ENCODE measurements around the gene APOL6.

APOL6 gene

GRCh38 chr22:35681454-35682052, 33.3 kb downstream of the APOL6 start:
- Mint-ChIP-seq H3K36me3 (ENCODE audit: low read depth) (no peaks in the 10 kb centered on the region), H3K4me1 (peaks cover 26% of the 10 kb centered on the region), H3K4me3 (no peak overlapping the region), H3K27ac (no peak overlapping the region), H3K9me3 (peaks cover 19% of the 10 kb centered on the region), H3K27me3 (ENCODE audit: low read depth, poor library complexity) (peaks cover 4% of the 10 kb centered on the region)
- TF ChIP-seq CTCF (IDR thresholded peaks at IDR 0.05), result no peak
- DNase-seq, result no peak

- no peak for DNase-seq
- peaks cover 18% of the 10 kb centered on the region for H3K9me3 Mint-ChIP-seq
- no peaks in the 10 kb centered on the region for H3K36me3 Mint-ChIP-seq (ENCODE audit: low read depth)
- H3K27ac Mint-ChIP-seq, result no peak overlapping the region
- peaks cover 13% of the 10 kb centered on the region for H3K4me1 Mint-ChIP-seq
- TF ChIP-seq CTCF (IDR thresholded peaks at IDR 0.05), result no peak
- no peak overlapping the region for H3K4me3 Mint-ChIP-seq
- H3K27me3 Mint-ChIP-seq (ENCODE audit: low read depth, poor library complexity), result peaks cover 9% of the 10 kb centered on the region
Measured at GRCh38 chr22:35683560-35683959, 35.3 kb downstream of the APOL6 start.

GRCh38 chr22:35684270-35684700, 36.0 kb downstream of the APOL6 start:
- no peak for DNase-seq
- Mint-ChIP-seq H3K36me3 (ENCODE audit: low read depth) (no peaks in the 10 kb centered on the region), H3K4me1 (peaks cover 13% of the 10 kb centered on the region), H3K4me3 (no peak overlapping the region), H3K9me3 (peaks cover 18% of the 10 kb centered on the region), H3K27me3 (ENCODE audit: low read depth, poor library complexity) (peaks cover 16% of the 10 kb centered on the region), H3K27ac (no peak overlapping the region)
- TF ChIP-seq CTCF (IDR thresholded peaks at IDR 0.05), result no peak

GRCh38 chr22:35684732-35685131, 36.5 kb downstream of the APOL6 start:
- Mint-ChIP-seq H3K27me3 (ENCODE audit: low read depth, poor library complexity) (peaks cover 17% of the 10 kb centered on the region), H3K36me3 (ENCODE audit: low read depth) (no peaks in the 10 kb centered on the region), H3K27ac (no peak overlapping the region), H3K4me3 (no peak overlapping the region), H3K4me1 (peaks cover 13% of the 10 kb centered on the region), H3K9me3 (peaks cover 18% of the 10 kb centered on the region)
- no peak for DNase-seq
- TF ChIP-seq CTCF (IDR thresholded peaks at IDR 0.05), result no peak

- Mint-ChIP-seq H3K36me3 (ENCODE audit: low read depth) (no peaks in the 10 kb centered on the region), H3K4me1 (peaks cover 13% of the 10 kb centered on the region), H3K9me3 (peaks cover 16% of the 10 kb centered on the region), H3K4me3 (no peak overlapping the region), H3K27ac (no peak overlapping the region), H3K27me3 (ENCODE audit: low read depth, poor library complexity) (peaks cover 19% of the 10 kb centered on the region)
- TF ChIP-seq CTCF (IDR thresholded peaks at IDR 0.05), result no peak
- DNase-seq, result peak; percentile 15
Measured at GRCh38 chr22:35685731-35686130, 37.5 kb downstream of the APOL6 start.

GRCh38 chr22:35686298-35686697, 38.1 kb downstream of the APOL6 start:
- Mint-ChIP-seq H3K9me3 (peaks cover 13% of the 10 kb centered on the region), H3K36me3 (ENCODE audit: low read depth) (no peaks in the 10 kb centered on the region), H3K27ac (no peak overlapping the region), H3K27me3 (ENCODE audit: low read depth, poor library complexity) (peaks cover 22% of the 10 kb centered on the region), H3K4me3 (no peak overlapping the region), H3K4me1 (peaks cover 13% of the 10 kb centered on the region)
- TF ChIP-seq CTCF (IDR thresholded peaks at IDR 0.05), result no peak
- no peak for DNase-seq
